ENCODE results near the gene LEFTY1.
"Not testable (repeated sequence)": the region's sequence is repeated elsewhere in the genome, so short reads cannot be mapped to it uniquely, and the experiment has no call there.

Gene LEFTY1

GRCh38 chr1:225850370-225850769, 38.6 kb downstream of the LEFTY1 start:
- DNase-seq (ENCODE audit: low read depth in 3 of 3, low spot score in 1 of 3): no peak

- no peak for DNase-seq (ENCODE audit: low read depth in 3 of 3, low spot score in 1 of 3)
Measured at GRCh38 chr1:225849925-225850324, 39.0 kb downstream of the LEFTY1 start.

GRCh38 chr1:225848030-225848955, 40.7 kb downstream of the LEFTY1 start:
- no peak for DNase-seq (ENCODE audit: low read depth in 3 of 3, low spot score in 1 of 3)

GRCh38 chr1:225847610-225848009, 41.3 kb downstream of the LEFTY1 start:
- DNase-seq (ENCODE audit: low read depth in 3 of 3, low spot score in 1 of 3): no peak

- DNase-seq (ENCODE audit: low read depth in 3 of 3, low spot score in 1 of 3): no peak
Measured at GRCh38 chr1:225846331-225847310, 42.3 kb downstream of the LEFTY1 start.

- no peak for DNase-seq (ENCODE audit: low read depth in 3 of 3, low spot score in 1 of 3)
Measured at GRCh38 chr1:225845571-225846259, 43.2 kb downstream of the LEFTY1 start.

- no peak for DNase-seq (ENCODE audit: low read depth in 3 of 3, low spot score in 1 of 3)
Measured at GRCh38 chr1:225845097-225845496, 43.8 kb downstream of the LEFTY1 start.

- no peak for DNase-seq (ENCODE audit: low read depth in 3 of 3, low spot score in 1 of 3)
Measured at GRCh38 chr1:225844236-225845061, 44.5 kb downstream of the LEFTY1 start.

GRCh38 chr1:225843426-225843795, 45.5 kb downstream of the LEFTY1 start:
- DNase-seq (ENCODE audit: low read depth in 3 of 3, low spot score in 1 of 3): no peak

GRCh38 chr1:225842788-225843425, 46.0 kb downstream of the LEFTY1 start:
- DNase-seq (ENCODE audit: low read depth in 3 of 3, low spot score in 1 of 3): no peak

- no peak for DNase-seq (ENCODE audit: low read depth in 3 of 3, low spot score in 1 of 3)
Measured at GRCh38 chr1:225842074-225842473, 46.9 kb downstream of the LEFTY1 start.

- no peak for DNase-seq (ENCODE audit: low read depth in 3 of 3, low spot score in 1 of 3)
Measured at GRCh38 chr1:225840713-225841112, 48.2 kb downstream of the LEFTY1 start.

GRCh38 chr1:225840223-225840610, 48.7 kb downstream of the LEFTY1 start:
- no peak for DNase-seq (ENCODE audit: low read depth in 3 of 3, low spot score in 1 of 3)

GRCh38 chr1:225838793-225839192, 50.2 kb downstream of the LEFTY1 start:
- DNase-seq (ENCODE audit: low read depth in 3 of 3, low spot score in 1 of 3): no peak

- DNase-seq (ENCODE audit: low read depth in 3 of 3, low spot score in 1 of 3): not testable (repeated sequence)
Measured at GRCh38 chr1:225836296-225836695, 52.6 kb downstream of the LEFTY1 start.
